Measurements from ENCODE around the gene MOB3A. TPM values are rescaled to one million over a fixed set of nuclear protein-coding genes. Genes with fewer than 3 reads are reported as not detected.

Gene MOB3A
- total RNA-seq, 1 donor, result 34.0 TPM

DNA sequence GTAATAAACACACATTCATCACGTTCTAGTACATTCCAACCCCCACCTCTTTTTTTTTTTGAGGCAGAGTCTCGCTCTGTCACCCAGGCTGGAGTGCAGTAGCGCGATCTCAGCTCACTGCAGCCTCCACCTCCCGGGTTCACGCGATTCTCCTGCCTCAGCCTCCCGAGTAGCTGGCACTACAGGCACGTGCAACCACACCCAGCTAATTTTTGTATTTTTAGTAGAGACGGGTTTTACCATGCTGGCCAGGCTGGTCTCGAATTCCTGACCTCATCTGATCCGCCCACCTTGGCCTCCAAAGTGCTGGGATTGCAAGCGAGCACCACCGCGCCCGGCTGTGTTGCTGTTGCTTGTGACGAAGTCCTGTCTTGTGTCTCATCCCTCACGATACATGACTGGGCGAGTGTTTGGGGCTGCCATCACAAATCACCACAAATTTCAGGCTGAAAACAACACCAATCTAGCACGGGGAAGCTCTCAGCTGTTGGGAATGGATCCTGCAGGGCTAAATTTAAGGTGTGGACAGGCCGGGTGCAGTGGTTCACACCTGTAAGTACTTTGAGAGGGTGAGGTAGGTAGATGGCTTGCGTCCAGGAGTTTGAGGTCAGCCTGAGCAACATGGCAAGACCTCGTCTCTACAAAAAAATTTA is 15.7 kb downstream of the MOB3A start:
- H3K9me3 ChIP-seq (ENCODE audit: low read depth, low read length), result no peaks in the 10 kb centered on the region
- H3K27me3 ChIP-seq (ENCODE audit: insufficient read depth, low read length), result no peaks in the 10 kb centered on the region
- H3K79me2 ChIP-seq (ENCODE audit: insufficient read depth, low read length), result peaks cover 27% of the 10 kb centered on the region
- H3K4me3 ChIP-seq (ENCODE audit: insufficient read depth, low read length), result no peak overlapping the region
- no peaks in the 10 kb centered on the region for H4K20me1 ChIP-seq (ENCODE audit: insufficient read depth, low read length)
- TF ChIP-seq, protein P1, sequence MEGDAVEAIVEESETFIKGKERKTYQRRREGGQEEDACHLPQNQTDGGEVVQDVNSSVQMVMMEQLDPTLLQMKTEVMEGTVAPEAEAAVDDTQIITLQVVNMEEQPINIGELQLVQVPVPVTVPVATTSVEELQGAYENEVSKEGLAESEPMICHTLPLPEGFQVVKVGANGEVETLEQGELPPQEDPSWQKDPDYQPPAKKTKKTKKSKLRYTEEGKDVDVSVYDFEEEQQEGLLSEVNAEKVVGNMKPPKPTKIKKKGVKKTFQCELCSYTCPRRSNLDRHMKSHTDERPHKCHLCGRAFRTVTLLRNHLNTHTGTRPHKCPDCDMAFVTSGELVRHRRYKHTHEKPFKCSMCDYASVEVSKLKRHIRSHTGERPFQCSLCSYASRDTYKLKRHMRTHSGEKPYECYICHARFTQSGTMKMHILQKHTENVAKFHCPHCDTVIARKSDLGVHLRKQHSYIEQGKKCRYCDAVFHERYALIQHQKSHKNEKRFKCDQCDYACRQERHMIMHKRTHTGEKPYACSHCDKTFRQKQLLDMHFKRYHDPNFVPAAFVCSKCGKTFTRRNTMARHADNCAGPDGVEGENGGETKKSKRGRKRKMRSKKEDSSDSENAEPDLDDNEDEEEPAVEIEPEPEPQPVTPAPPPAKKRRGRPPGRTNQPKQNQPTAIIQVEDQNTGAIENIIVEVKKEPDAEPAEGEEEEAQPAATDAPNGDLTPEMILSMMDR (IDR thresholded peaks at IDR 0.05; ENCODE audit: extremely low read depth, low read depth, low read length), result no peak
- no peak overlapping the region for H3K4me2 ChIP-seq (ENCODE audit: insufficient read depth, low read length)
- no peak overlapping the region for H3K27ac ChIP-seq (ENCODE audit: low read depth, low read length)
- H3K36me3 ChIP-seq (ENCODE audit: insufficient read depth, low read length), result peaks cover 30% of the 10 kb centered on the region
- DNase-seq (ENCODE audit: insufficient read length, low spot score, missing footprints), result peak; percentile 73
- H3K4me1 ChIP-seq (ENCODE audit: insufficient read depth, low read length), result peaks cover 4% of the 10 kb centered on the region
- H2AFZ ChIP-seq (ENCODE audit: low read length), result no peak overlapping the region

DNA sequence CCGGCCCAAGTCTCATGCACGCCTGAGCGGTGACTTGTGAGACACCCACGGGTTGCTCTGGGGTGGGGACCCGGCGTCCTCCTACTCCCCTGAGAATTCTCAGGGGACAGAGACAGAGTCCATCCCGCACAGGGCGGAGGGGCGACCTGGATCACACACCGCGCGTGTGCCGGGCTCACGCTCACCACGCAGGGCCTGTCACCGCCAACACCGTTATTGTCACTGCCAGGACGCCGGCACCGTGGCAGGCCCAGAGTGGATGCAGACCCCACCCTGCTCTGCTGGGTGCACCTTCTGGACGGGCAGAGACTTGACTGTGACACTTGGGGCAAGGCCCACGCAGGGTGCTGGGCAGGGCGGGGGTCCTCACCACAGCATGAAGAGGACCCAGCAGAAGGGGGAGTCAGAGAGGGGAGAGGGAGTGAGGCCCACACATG is 16.2 kb downstream of the MOB3A start:
- no peaks in the 10 kb centered on the region for H3K9me3 ChIP-seq (ENCODE audit: low read depth, low read length)
- no peak overlapping the region for H3K4me3 ChIP-seq (ENCODE audit: insufficient read depth, low read length)
- peak; percentile 65 for DNase-seq (ENCODE audit: insufficient read length, low spot score, missing footprints)
- no peaks in the 10 kb centered on the region for H3K27me3 ChIP-seq (ENCODE audit: insufficient read depth, low read length)
- peaks cover 32% of the 10 kb centered on the region for H3K36me3 ChIP-seq (ENCODE audit: insufficient read depth, low read length)
- TF ChIP-seq, protein P1 (IDR thresholded peaks at IDR 0.05; ENCODE audit: extremely low read depth, low read depth, low read length), result no peak
- H2AFZ ChIP-seq (ENCODE audit: low read length), result no peak overlapping the region
- no peaks in the 10 kb centered on the region for H3K4me1 ChIP-seq (ENCODE audit: insufficient read depth, low read length)
- no peak overlapping the region for H3K4me2 ChIP-seq (ENCODE audit: insufficient read depth, low read length)
- no peak overlapping the region for H3K27ac ChIP-seq (ENCODE audit: low read depth, low read length)
- H4K20me1 ChIP-seq (ENCODE audit: insufficient read depth, low read length), result no peaks in the 10 kb centered on the region
- peaks cover 23% of the 10 kb centered on the region for H3K79me2 ChIP-seq (ENCODE audit: insufficient read depth, low read length)

DNA sequence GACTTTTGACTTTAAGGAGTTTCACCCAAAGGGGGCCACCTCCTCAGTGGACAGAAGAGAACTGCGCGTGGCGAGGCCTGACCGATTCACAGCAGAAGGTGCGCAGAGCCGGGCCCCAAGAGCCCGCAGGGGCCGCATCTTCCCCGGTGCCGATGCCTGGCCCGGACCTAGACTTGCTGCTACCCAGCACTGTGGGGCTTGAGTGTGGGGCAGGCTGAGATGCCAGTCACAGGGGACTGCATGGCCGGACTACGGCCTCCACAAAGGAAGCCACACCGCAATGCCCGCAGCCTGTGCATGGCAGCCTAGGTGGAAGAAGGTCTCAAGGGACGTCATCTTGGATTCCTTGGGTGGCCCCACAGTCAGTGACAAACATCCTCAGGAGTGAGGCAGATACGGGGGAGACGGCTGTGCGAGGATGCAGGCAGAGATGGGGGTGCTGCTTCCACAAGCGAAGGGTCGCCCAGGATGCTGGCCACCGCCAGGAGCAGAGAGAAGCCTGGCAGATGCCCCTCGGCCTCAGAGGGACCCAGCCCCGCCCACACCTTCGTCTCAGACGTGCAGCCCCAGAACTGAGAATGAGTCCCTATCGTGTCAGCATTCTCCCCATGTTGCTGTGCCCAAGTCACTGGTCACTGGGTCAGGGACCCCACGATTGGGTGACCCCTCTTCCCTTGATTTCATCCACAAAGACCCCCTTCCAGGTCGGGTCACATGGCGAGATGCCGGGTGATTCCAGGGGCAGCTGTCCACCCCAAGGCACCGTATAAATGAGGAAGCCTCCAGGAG is 16.9 kb downstream of the MOB3A start:
- Histone ChIP-seq H2AFZ (ENCODE audit: low read length) (no peak overlapping the region), H3K4me1 (ENCODE audit: insufficient read depth, low read length) (no peaks in the 10 kb centered on the region), H3K4me2 (ENCODE audit: insufficient read depth, low read length) (no peak overlapping the region), H3K36me3 (ENCODE audit: insufficient read depth, low read length) (peaks cover 32% of the 10 kb centered on the region), H3K79me2 (ENCODE audit: insufficient read depth, low read length) (peaks cover 23% of the 10 kb centered on the region), H3K9me3 (ENCODE audit: low read depth, low read length) (no peaks in the 10 kb centered on the region), H4K20me1 (ENCODE audit: insufficient read depth, low read length) (no peaks in the 10 kb centered on the region), H3K27me3 (ENCODE audit: insufficient read depth, low read length) (no peaks in the 10 kb centered on the region), H3K4me3 (ENCODE audit: insufficient read depth, low read length) (no peak overlapping the region), H3K27ac (ENCODE audit: low read depth, low read length) (no peak overlapping the region)
- TF ChIP-seq, protein P1 (IDR thresholded peaks at IDR 0.05; ENCODE audit: extremely low read depth, low read depth, low read length), result no peak
- DNase-seq (ENCODE audit: insufficient read length, low spot score, missing footprints), result peak; percentile 71
